NCI-H1694 treated with DMSO at 0.1 percent for 48 hours (cell line): ENCODE results near the gene PGA3.
"Not testable (repeated sequence)": the region's sequence is repeated elsewhere in the genome, so short reads cannot be mapped to it uniquely, and the experiment has no call there.

ENCODE experiments used
- DNase-seq: peaks from one replicate; lab custom pipeline; 2025; lab: John Stamatoyannopoulos, UW

PGA3 gene

DNA sequence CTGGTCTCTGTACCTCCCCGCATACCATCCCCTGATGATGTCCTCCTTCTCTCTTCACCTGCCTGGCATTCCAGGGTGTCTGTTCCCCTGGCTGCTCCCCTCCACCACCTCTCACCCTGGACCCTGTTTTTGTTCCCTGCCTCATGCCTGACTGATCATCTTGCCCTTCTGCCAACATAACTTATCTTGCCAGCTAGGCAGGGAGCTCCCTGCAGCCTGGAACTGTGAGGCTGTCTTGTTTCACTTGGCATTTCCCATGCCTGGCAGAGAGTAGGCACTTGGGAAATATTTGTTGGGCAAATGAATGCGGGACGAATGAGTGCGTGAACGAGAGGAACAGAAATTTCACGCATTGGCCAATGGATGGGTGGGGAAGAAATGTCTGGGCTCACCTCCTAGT lies 7.3 kb downstream of the PGA3 start:
- not testable (repeated sequence) for DNase-seq

GRCh38 chr11:61211327-61211952 lies 8.1 kb downstream of the PGA3 start:
- not testable (repeated sequence) for DNase-seq

GRCh38 chr11:61212202-61212601 lies 8.9 kb downstream of the PGA3 start:
- not testable (repeated sequence) for DNase-seq

GRCh38 chr11:61213711-61214324 lies 10.5 kb downstream of the PGA3 start:
- not testable (repeated sequence) for DNase-seq

- not testable (repeated sequence) for DNase-seq
Observed at GRCh38 chr11:61218306-61218705, 15.0 kb downstream of the PGA3 start.

DNA sequence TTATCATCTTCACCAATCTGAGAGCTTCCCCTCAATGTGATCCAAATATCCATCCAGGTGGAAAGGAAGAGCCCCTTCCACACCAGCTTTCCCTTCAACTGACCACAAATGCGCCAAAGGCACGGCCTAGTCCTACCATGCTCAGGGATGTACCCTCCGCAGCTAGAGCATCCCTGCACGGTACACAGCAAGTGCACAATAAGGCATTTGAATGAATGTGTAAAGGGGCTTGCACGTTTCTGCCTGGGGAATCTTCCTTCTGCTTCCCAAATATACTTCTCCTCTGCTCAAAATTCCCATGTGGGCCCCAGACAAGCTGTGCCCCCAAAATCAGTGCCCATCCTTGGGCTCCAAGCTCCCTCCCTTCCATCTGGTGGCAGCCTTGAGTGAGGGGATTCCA lies 15.7 kb downstream of the PGA3 start:
- not testable (repeated sequence) for DNase-seq

- DNase-seq, result not testable (repeated sequence)
Observed at GRCh38 chr11:61222047-61222446, 18.7 kb downstream of the PGA3 start, which contains the start of gene PGA4. Gene PGA4, plus strand, starts transcription at chr11:61222347. Its CDS starts 54 bp downstream, at chr11:61222401.

GRCh38 chr11:61222692-61223091 lies 19.4 kb downstream of the PGA3 start:
- not testable (repeated sequence) for DNase-seq

DNA sequence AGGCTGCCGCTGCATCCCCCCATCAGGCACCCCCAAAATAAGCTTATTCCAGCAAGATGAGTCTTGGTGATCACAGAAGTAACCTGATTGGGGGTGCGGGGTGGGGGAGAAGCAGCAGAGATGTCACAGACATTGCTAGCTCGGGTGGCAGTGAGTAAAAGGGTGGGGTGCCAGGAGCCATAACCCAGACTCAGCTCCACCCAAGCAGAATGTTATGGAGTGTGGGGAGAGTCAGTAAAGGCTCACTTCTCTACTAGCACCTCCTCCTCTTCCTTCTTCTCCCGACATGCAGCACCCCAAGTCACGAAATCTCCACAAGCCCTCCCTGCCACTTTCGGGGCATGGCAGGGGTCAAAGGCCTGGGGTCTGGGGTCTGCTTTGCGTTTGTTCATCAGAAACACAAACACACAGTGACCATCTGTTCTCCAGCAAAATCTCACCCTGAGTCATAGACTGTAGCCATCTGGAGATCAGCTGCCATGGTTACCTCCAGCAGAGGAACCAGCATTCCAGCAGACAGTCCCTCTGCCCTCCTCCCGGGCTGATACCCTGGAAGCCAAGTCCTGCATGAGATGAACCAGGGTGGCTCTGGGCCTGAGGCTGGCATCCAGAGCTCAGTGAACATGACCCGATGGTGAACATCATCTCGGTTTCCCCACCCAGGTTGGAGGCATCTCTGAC lies 23.3 kb downstream of the PGA3 start:
- not testable (repeated sequence) for DNase-seq

DNA sequence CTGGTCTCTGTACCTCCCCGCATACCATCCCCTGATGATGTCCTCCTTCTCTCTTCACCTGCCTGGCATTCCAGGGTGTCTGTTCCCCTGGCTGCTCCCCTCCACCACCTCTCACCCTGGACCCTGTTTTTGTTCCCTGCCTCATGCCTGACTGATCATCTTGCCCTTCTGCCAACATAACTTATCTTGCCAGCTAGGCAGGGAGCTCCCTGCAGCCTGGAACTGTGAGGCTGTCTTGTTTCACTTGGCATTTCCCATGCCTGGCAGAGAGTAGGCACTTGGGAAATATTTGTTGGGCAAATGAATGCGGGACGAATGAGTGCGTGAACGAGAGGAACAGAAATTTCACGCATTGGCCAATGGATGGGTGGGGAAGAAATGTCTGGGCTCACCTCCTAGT lies 26.1 kb downstream of the PGA3 start:
- DNase-seq, result not testable (repeated sequence)

DNA sequence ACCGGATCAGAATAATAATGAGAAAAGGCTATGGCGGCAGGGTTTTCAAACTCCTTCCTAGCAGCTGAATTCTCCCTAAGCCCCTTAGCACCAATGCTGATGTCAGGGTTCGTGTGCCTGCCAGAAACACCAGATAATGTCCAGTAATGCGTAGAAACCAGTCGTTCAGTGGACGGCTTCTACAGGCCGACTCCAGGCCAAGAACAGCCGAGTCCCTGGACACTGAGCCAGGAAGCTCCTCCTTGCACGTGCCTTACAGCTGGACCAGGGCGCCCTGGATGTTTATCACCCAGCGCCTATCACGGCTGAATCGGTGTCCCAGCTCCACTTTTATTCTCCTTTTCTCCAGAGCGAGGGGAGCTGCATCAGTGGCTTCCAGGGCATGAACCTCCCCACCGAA lies 27.7 kb downstream of the PGA3 start:
- not testable (repeated sequence) for DNase-seq

- DNase-seq, result not testable (repeated sequence)
Observed at GRCh38 chr11:61231585-61231984, 28.3 kb downstream of the PGA3 start.

DNA sequence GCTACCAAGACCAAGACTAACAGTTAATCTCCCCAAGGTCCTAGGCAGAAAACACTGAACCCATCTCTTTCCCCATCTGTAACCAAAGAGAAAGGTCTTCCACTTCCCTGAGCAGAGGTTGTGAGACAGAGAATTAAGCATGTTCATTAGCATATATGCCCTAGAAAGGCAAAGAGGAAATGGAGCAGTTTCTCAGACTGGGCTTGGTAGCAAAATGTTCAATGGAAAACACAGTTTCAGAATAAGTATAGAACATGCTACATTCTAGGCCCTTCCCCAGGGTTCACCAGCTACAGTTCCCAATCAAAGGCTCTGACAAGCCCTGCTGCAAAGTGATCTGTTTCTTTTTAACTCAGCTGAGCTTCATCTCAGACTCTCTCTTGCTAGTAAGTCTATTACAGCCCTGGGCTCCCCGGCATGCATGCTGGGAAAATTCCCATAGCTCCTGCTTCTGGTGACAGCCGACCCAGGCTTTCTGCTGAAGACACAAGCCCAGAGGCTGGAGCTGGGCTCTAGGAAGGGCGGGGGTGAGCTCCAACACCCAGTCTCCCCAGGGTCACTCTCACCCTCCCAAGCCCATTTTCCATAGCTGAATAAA lies 29.3 kb downstream of the PGA3 start:
- DNase-seq, result not testable (repeated sequence)

DNA sequence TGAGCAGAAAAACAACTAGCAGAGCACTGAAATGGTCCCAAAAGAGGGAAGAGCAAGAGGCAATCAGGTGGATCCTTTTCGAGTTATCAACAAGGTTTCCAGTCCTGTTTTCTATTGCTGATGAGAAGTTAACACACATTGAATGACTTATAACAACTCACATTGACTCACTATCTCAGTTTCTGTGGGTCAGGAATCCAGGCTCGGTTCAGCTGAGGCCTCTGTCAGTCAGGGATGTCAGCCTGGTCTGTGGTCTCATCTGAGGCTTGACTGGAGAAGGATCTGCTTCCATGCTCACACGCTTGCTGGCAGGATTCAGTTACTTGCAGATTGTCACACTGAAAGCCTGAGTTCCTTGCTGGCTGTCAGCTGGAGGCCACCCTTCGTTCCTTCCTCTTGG lies 33.8 kb downstream of the PGA3 start:
- not testable (repeated sequence) for DNase-seq

GRCh38 chr11:61240288-61240687 lies 37.0 kb downstream of the PGA3 start:
- not testable (repeated sequence) for DNase-seq

DNA sequence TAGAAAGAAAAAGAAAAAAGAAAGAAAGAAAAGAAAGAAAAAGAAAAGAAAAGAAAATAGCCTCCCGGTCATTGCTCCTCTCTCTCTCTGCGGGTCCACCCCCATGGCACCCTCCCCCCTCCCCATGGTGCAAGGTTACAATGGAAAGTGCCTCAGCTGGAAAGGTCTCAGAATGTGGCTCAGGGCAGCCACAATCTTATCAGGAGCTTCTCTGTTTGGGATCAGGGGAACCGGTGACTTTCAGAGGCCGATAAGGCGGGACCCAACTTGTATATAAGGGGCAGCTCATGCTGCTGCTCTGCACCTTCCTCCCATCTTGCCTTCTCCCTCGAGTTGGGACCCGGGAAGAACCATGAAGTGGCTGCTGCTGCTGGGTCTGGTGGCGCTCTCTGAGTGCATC lies 37.6 kb downstream of the PGA3 start, which contains the start of gene PGA5:
PGA5 (plus strand) TSS at position 301 of the 400 bp plus-strand sequence; CDS start at position 353, 52 bp downstream.
- DNase-seq, result not testable (repeated sequence)

DNA sequence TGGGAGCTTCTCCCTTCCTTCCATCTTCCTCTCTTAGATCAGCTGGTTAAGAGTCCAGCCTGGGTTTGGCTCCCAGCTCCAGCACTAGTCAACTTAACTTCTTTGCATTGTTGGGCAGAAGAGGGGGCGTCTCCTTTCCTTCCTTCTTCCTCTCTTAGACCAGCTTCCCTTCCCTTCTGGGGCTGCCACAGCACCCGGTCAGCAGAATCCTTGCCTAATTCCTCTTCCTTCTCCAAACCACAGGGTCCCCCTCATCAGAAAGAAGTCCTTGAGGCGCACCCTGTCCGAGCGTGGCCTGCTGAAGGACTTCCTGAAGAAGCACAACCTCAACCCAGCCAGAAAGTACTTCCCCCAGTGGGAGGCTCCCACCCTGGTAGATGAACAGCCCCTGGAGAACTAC lies 38.2 kb downstream of the PGA3 start:
- DNase-seq, result not testable (repeated sequence)

DNA sequence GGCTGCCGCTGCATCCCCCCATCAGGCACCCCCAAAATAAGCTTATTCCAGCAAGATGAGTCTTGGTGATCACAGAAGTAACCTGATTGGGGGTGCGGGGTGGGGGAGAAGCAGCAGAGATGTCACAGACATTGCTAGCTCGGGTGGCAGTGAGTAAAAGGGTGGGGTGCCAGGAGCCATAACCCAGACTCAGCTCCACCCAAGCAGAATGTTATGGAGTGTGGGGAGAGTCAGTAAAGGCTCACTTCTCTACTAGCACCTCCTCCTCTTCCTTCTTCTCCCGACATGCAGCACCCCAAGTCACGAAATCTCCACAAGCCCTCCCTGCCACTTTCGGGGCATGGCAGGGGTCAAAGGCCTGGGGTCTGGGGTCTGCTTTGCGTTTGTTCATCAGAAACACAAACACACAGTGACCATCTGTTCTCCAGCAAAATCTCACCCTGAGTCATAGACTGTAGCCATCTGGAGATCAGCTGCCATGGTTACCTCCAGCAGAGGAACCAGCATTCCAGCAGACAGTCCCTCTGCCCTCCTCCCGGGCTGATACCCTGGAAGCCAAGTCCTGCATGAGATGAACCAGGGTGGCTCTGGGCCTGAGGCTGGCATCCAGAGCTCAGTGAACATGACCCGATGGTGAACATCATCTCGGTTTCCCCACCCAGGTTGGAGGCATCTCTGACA lies 42.1 kb downstream of the PGA3 start:
- DNase-seq, result not testable (repeated sequence)

- not testable (repeated sequence) for DNase-seq
Observed at GRCh38 chr11:61248071-61248470, 44.8 kb downstream of the PGA3 start.

DNA sequence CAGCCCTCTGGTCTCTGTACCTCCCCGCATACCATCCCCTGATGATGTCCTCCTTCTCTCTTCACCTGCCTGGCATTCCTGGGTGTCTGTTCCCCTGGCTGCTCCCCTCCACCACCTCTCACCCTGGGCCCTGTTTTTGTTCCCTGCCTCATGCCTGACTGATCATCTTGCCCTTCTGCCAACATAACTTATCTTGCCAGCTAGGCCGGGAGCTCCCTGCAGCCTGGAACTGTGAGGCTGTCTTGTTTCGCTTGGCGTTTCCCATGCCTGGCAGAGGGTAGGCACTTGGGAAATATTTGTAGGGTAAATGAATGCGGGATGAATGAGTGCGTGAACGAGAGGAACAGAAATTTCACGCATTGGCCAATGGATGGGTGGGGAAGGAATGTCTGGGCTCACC lies 45.9 kb downstream of the PGA3 start:
- not testable (repeated sequence) for DNase-seq

DNA sequence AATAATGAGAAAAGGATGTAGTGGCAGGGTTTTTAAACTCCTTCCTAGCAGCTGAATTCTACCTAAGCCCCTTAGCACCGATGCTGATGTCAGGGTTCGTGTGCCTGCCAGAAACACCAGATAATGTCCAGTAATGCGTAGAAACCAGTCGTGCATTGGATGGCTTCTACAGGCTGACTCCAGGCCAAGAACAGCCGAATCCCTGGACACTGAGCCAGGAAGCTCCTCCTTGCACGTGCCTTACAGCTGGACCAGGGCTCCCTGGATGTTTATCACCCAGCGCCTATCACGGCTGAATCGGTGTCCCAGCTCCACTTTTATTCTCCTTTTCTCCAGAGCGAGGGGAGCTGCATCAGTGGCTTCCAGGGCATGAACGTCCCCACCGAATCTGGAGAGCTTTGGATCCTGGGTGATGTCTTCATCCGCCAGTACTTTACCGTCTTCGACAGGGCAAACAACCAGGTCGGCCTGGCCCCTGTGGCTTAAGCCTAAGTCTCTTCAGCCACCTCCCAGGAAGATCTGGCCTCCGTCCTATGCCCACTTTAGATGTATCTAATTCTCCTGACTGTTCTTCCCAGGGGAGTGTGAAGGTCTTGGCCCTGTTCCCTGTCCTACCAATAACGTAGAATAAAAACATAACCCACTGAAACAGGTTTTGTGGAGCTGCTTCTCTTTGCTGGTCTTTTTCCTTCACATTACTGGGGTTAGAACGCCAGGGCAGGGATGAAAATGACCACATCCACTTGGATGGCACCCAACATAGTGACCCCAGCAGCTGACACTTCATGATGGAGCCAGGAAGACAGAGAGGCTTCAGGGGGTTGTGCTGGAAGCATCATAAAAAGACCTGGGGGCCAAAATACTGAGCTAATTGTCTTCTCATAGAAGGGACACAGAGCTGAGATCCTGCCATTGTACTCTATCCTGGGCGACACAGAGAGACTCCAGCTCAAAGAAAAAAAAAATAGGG lies 47.8 kb downstream of the PGA3 start:
- not testable (repeated sequence) for DNase-seq
